GM23338 (cell line): ENCODE data around the gene DPY19L3.

Experiments used
- EZH2 ChIP-seq: fragments of 200-600 bp; sonication (generic); IDR thresholded peaks from one replicate; pipeline ENCODE4 v1.8.0; 2017; ENCODE audit warnings: antibody characterized with exemption, mild to moderate bottlenecking, low read depth; ENCODE audit not compliant: unreplicated experiment
- EZH2phosphoT487 ChIP-seq: fragments of 200-600 bp; sonication (generic); IDR thresholded peaks from one replicate; pipeline ENCODE4 v1.8.1; 2018; ENCODE audit warnings: antibody characterized with exemption; ENCODE audit not compliant: unreplicated experiment
- JUNB ChIP-seq: IDR thresholded peaks from one replicate; pipeline ENCODE4 v1.6.1; 2016; ENCODE audit warnings: antibody characterized with exemption; ENCODE audit not compliant: unreplicated experiment
- POLR2AphosphoS5 ChIP-seq: IDR thresholded peaks from 2 replicates; pipeline ENCODE4 v1.6.1; 2016; ENCODE audit warnings: antibody characterized with exemption, low read depth
- TF ChIP-seq, protein P1 (sequence below), 2 experiments: fragments of 200-600 bp in 1 of 2; sonication (generic) in 1 of 2; conservative IDR thresholded peaks; 2 replicates each; pipeline versions ENCODE4 v1.5.1 to v1.6.1; 2016 to 2017; ENCODE audit warnings: antibody characterized with exemption in 2 of 2, low read depth in 2 of 2, mild to moderate bottlenecking in 2 of 2, moderate library complexity in 1 of 2
- TF ChIP-seq, protein P2 (sequence below): IDR thresholded peaks from one replicate; pipeline ENCODE4 v1.6.1; 2018; ENCODE audit warnings: antibody characterized with exemption; ENCODE audit not compliant: unreplicated experiment

DNA sequence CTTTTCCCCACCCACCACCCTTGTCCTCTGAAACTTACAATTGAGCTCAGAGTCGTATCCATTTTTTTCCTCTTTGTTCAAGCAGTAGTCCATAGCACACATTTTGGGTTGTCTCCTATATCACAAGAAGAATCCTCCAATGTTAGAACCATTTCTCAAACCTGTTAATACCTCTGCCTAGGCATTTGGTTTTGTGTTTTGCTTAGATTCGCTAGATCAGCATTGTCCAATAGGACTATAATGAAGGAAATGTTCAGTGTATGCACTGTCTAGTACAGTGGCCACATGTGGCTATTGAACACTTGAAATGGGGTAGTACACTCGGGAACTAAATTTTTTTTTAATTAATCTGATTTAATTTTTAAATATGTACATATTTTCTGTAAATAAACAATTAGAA, 12.6 kb downstream of the DPY19L3 start:
- TF ChIP-seq, protein P1, sequence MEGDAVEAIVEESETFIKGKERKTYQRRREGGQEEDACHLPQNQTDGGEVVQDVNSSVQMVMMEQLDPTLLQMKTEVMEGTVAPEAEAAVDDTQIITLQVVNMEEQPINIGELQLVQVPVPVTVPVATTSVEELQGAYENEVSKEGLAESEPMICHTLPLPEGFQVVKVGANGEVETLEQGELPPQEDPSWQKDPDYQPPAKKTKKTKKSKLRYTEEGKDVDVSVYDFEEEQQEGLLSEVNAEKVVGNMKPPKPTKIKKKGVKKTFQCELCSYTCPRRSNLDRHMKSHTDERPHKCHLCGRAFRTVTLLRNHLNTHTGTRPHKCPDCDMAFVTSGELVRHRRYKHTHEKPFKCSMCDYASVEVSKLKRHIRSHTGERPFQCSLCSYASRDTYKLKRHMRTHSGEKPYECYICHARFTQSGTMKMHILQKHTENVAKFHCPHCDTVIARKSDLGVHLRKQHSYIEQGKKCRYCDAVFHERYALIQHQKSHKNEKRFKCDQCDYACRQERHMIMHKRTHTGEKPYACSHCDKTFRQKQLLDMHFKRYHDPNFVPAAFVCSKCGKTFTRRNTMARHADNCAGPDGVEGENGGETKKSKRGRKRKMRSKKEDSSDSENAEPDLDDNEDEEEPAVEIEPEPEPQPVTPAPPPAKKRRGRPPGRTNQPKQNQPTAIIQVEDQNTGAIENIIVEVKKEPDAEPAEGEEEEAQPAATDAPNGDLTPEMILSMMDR (conservative IDR thresholded peaks at IDR 0.05; ENCODE audit: low read depth in 2 of 2): no peak
- TF ChIP-seq, protein P2, sequence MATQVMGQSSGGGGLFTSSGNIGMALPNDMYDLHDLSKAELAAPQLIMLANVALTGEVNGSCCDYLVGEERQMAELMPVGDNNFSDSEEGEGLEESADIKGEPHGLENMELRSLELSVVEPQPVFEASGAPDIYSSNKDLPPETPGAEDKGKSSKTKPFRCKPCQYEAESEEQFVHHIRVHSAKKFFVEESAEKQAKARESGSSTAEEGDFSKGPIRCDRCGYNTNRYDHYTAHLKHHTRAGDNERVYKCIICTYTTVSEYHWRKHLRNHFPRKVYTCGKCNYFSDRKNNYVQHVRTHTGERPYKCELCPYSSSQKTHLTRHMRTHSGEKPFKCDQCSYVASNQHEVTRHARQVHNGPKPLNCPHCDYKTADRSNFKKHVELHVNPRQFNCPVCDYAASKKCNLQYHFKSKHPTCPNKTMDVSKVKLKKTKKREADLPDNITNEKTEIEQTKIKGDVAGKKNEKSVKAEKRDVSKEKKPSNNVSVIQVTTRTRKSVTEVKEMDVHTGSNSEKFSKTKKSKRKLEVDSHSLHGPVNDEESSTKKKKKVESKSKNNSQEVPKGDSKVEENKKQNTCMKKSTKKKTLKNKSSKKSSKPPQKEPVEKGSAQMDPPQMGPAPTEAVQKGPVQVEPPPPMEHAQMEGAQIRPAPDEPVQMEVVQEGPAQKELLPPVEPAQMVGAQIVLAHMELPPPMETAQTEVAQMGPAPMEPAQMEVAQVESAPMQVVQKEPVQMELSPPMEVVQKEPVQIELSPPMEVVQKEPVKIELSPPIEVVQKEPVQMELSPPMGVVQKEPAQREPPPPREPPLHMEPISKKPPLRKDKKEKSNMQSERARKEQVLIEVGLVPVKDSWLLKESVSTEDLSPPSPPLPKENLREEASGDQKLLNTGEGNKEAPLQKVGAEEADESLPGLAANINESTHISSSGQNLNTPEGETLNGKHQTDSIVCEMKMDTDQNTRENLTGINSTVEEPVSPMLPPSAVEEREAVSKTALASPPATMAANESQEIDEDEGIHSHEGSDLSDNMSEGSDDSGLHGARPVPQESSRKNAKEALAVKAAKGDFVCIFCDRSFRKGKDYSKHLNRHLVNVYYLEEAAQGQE: no peak
- TF ChIP-seq EZH2 (no peak), JUNB (no peak), EZH2phosphoT487 (no peak), POLR2AphosphoS5 (no peak)
